HepG2 (cell line): Measurements from ENCODE around the gene LRRC45. TPM values are rescaled to one million over a fixed set of nuclear protein-coding genes. Genes with fewer than 3 reads are reported as not detected.
A peak's percentile ranks its signal among the peaks of the same experiment; 100 is the strongest.

Experiments
- HNRNPH1 ChIP-seq: fragments of 200-400 bp; formaldehyde crosslinking; optimal IDR thresholded peaks from 2 replicates; pipeline ENCODE3; 2017; ENCODE audit warnings: mild to moderate bottlenecking, low read depth, low read length
- MAZ ChIP-seq, 2 experiments: sonication (generic) in 1 of 2; formaldehyde crosslinking in 1 of 2; IDR thresholded peaks; 2 replicates each; pipeline versions ENCODE4 v1.5.0 to v1.6.1; 2012 to 2020; ENCODE audit warnings: low read depth in 2 of 2, mild to moderate bottlenecking in 2 of 2, borderline replicate concordance in 1 of 2, improper control_type of control experiment in 1 of 2, low read length in 1 of 2, missing genetic modification reagents in 1 of 2, moderate library complexity in 1 of 2
- NR2F6 ChIP-seq, 2 experiments: IDR thresholded peaks; 2 replicates each; pipeline ENCODE4 v1.6.1; 2016; ENCODE audit warnings: antibody characterized with exemption in 1 of 2, mild to moderate bottlenecking in 1 of 2
- NRL ChIP-seq: sonication (generic); formaldehyde crosslinking; IDR thresholded peaks from 2 replicates; pipeline ENCODE4 v1.5.0; 2020; ENCODE audit warnings: missing genetic modification reagents, mild to moderate bottlenecking, moderate library complexity, borderline replicate concordance
- ZBTB20 ChIP-seq: sonication (generic); formaldehyde crosslinking; IDR thresholded peaks from 2 replicates; pipeline ENCODE4 v1.8.1; 2023; ENCODE audit warnings: missing genetic modification reagents, low read depth, mild to moderate bottlenecking, borderline replicate concordance
- ZFP36L1 ChIP-seq: sonication (generic); formaldehyde crosslinking; IDR thresholded peaks from 2 replicates; pipeline ENCODE4 v1.8.0; 2022; ENCODE audit warnings: mild to moderate bottlenecking, missing genetic modification reagents, moderate library complexity
- ZNF335 ChIP-seq: sonication (generic); formaldehyde crosslinking; IDR thresholded peaks from 2 replicates; pipeline ENCODE4 v1.4.0; 2020; ENCODE audit warnings: missing genetic modification reagents
- polyA plus RNA-seq, 8 experiments: library from polyadenylated mRNA; depleted of rRNA in 3 of 8; stranded (reverse) in 7 of 8; unstranded in 1 of 8; fragments of >200 nt; fragmentation: Illumina TruSeq in 4 of 8; extraction: Trizol in 4 of 8; gene quantifications; 2 replicates each; pipeline versions ENCODE4 v1.2.1 to v1.2.3, GENCODE V29; 2011 to 2016; ENCODE audit warnings: low read depth in 4 of 8, missing spikeins in 1 of 8, mixed read lengths in 1 of 8; ENCODE audit not compliant: insufficient read depth in 1 of 8
- total RNA-seq, 5 experiments: library from RNA; depleted of rRNA; stranded (reverse); fragments of >200 nt; fragmentation: Illumina TruSeq; extraction: Trizol; gene quantifications; 2 replicates each; pipeline ENCODE4 v1.2.3, GENCODE V29; 2016; ENCODE audit warnings: low read depth in 1 of 5
- TF ChIP-seq, protein P1 (sequence below): sonication (generic); formaldehyde crosslinking; IDR thresholded peaks from 2 replicates; pipeline ENCODE4 v1.5.0; 2020; ENCODE audit warnings: mild to moderate bottlenecking, missing genetic modification reagents, borderline replicate concordance
- TF ChIP-seq, protein P2 (sequence below): sonication (generic); formaldehyde crosslinking; IDR thresholded peaks from 2 replicates; pipeline ENCODE4 v1.4.0; 2020; ENCODE audit warnings: missing genetic modification reagents, borderline replicate concordance
- TF ChIP-seq, protein P3 (sequence below): IDR thresholded peaks from 2 replicates; pipeline ENCODE4 v1.6.1; 2016; ENCODE audit warnings: mild to moderate bottlenecking, missing biosample characterization, missing genetic modification reagents
- TF ChIP-seq, protein P4 (sequence below): sonication (generic); formaldehyde crosslinking; IDR thresholded peaks from 2 replicates; pipeline ENCODE4 v1.5.0; 2020; ENCODE audit warnings: missing genetic modification reagents

LRRC45 gene
- total and polyA plus RNA-seq, 2 of the 13 experiments (the other 11 are each of a cell fraction or from before 2014, with no cell fraction given): 11.6 to 48.1 TPM

DNA sequence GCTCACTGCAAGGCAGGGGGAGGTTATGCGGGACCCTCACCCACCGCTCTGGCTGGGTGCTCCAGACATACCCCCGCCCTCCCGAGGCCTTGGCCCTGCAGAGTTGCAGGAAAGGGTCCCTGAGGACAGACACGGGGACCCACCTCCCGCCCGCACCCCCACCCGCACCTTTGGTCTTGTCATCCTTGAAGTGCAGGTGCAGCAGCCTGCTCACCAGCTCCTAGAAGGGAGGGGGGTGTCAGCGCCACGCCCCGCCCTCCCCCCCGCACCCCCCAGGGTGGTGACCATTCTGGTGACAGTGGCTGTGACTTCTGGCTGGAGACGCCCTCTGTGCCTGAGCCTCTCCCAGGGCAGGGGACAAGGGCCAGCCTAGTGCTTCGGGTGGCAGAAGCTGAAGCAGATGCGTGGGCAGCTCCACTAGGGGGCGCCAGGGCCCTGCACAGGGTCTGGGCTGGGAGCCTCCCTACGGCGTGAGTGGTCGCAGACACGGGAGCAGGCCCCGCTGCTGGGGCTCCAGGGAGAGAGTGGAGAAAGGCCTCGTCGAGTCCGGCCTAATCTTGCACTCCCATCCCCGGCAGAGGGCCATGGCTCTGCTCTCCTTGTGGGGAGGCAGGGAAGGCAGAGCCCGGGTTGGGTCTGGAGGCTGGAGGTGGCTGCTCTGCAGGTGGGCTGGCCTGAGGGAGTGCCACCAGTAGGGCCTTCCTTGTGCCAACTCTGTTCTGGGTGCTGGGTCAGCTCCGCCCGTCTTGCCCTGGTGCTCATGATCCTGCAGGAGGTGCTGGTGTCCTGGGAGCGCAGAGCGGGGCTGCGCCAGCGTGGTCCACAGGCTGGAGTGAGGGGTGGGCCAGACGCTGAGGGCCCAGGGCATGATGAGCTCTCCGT, 3.2 kb upstream of the LRRC45 start (continued):
- TF ChIP-seq, protein P1, sequence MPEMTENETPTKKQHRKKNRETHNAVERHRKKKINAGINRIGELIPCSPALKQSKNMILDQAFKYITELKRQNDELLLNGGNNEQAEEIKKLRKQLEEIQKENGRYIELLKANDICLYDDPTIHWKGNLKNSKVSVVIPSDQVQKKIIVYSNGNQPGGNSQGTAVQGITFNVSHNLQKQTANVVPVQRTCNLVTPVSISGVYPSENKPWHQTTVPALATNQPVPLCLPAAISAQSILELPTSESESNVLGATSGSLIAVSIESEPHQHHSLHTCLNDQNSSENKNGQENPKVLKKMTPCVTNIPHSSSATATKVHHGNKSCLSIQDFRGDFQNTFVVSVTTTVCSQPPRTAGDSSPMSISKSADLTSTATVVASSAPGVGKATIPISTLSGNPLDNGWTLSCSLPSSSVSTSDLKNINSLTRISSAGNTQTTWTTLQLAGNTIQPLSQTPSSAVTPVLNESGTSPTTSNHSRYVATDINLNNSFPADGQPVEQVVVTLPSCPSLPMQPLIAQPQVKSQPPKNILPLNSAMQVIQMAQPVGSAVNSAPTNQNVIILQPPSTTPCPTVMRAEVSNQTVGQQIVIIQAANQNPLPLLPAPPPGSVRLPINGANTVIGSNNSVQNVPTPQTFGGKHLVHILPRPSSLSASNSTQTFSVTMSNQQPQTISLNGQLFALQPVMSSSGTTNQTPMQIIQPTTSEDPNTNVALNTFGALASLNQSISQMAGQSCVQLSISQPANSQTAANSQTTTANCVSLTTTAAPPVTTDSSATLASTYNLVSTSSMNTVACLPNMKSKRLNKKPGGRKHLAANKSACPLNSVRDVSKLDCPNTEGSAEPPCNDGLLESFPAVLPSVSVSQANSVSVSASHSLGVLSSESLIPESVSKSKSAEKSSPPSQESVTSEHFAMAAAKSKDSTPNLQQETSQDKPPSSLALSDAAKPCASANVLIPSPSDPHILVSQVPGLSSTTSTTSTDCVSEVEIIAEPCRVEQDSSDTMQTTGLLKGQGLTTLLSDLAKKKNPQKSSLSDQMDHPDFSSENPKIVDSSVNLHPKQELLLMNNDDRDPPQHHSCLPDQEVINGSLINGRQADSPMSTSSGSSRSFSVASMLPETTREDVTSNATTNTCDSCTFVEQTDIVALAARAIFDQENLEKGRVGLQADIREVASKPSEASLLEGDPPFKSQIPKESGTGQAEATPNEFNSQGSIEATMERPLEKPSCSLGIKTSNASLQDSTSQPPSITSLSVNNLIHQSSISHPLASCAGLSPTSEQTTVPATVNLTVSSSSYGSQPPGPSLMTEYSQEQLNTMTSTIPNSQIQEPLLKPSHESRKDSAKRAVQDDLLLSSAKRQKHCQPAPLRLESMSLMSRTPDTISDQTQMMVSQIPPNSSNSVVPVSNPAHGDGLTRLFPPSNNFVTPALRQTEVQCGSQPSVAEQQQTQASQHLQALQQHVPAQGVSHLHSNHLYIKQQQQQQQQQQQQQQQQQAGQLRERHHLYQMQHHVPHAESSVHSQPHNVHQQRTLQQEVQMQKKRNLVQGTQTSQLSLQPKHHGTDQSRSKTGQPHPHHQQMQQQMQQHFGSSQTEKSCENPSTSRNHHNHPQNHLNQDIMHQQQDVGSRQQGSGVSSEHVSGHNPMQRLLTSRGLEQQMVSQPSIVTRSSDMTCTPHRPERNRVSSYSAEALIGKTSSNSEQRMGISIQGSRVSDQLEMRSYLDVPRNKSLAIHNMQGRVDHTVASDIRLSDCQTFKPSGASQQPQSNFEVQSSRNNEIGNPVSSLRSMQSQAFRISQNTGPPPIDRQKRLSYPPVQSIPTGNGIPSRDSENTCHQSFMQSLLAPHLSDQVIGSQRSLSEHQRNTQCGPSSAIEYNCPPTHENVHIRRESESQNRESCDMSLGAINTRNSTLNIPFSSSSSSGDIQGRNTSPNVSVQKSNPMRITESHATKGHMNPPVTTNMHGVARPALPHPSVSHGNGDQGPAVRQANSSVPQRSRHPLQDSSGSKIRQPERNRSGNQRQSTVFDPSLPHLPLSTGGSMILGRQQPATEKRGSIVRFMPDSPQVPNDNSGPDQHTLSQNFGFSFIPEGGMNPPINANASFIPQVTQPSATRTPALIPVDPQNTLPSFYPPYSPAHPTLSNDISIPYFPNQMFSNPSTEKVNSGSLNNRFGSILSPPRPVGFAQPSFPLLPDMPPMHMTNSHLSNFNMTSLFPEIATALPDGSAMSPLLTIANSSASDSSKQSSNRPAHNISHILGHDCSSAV (CRISPR knock-in tag): no peak
- TF ChIP-seq, protein P2, sequence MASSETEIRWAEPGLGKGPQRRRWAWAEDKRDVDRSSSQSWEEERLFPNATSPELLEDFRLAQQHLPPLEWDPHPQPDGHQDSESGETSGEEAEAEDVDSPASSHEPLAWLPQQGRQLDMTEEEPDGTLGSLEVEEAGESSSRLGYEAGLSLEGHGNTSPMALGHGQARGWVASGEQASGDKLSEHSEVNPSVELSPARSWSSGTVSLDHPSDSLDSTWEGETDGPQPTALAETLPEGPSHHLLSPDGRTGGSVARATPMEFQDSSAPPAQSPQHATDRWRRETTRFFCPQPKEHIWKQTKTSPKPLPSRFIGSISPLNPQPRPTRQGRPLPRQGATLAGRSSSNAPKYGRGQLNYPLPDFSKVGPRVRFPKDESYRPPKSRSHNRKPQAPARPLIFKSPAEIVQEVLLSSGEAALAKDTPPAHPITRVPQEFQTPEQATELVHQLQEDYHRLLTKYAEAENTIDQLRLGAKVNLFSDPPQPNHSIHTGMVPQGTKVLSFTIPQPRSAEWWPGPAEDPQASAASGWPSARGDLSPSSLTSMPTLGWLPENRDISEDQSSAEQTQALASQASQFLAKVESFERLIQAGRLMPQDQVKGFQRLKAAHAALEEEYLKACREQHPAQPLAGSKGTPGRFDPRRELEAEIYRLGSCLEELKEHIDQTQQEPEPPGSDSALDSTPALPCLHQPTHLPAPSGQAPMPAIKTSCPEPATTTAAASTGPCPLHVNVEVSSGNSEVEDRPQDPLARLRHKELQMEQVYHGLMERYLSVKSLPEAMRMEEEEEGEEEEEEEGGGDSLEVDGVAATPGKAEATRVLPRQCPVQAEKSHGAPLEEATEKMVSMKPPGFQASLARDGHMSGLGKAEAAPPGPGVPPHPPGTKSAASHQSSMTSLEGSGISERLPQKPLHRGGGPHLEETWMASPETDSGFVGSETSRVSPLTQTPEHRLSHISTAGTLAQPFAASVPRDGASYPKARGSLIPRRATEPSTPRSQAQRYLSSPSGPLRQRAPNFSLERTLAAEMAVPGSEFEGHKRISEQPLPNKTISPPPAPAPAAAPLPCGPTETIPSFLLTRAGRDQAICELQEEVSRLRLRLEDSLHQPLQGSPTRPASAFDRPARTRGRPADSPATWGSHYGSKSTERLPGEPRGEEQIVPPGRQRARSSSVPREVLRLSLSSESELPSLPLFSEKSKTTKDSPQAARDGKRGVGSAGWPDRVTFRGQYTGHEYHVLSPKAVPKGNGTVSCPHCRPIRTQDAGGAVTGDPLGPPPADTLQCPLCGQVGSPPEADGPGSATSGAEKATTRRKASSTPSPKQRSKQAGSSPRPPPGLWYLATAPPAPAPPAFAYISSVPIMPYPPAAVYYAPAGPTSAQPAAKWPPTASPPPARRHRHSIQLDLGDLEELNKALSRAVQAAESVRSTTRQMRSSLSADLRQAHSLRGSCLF (CRISPR knock-in tag): no peak
- TF ChIP-seq MAZ (IDR thresholded peaks at IDR 0.05; ENCODE audit: borderline replicate concordance, low read depth, low read length) (peak; percentile 12; the same call in 1 of the 2 replicates), MAZ (CRISPR knock-in tag; IDR thresholded peaks at IDR 0.05; ENCODE audit: low read depth) (peak; percentile 48; the same call in 1 of the 2 replicates), NRL (CRISPR knock-in tag) (peak; percentile 12; the same call in 1 of the 2 replicates), ZNF335 (0 out of 2 replicates have a peak, but pooled peaks have one; percentile 48), ZBTB20 (no peak), ZFP36L1 (CRISPR knock-in tag) (0 out of 2 replicates have a peak, but pooled peaks have one; percentile 45), HNRNPH1 (peak; percentile 74), NR2F6 (IDR thresholded peaks at IDR 0.05) (no peak), NR2F6 (CRISPR knock-in tag; IDR thresholded peaks at IDR 0.05) (no peak)
- TF ChIP-seq, protein P3, sequence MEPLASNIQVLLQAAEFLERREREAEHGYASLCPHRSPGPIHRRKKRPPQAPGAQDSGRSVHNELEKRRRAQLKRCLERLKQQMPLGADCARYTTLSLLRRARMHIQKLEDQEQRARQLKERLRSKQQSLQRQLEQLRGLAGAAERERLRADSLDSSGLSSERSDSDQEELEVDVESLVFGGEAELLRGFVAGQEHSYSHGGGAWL: 0 out of 2 replicates have a peak, but pooled peaks have one; percentile 15
- TF ChIP-seq, protein P4, sequence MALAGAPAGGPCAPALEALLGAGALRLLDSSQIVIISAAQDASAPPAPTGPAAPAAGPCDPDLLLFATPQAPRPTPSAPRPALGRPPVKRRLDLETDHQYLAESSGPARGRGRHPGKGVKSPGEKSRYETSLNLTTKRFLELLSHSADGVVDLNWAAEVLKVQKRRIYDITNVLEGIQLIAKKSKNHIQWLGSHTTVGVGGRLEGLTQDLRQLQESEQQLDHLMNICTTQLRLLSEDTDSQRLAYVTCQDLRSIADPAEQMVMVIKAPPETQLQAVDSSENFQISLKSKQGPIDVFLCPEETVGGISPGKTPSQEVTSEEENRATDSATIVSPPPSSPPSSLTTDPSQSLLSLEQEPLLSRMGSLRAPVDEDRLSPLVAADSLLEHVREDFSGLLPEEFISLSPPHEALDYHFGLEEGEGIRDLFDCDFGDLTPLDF (CRISPR knock-in tag): no peak
